SH-SY5Y (cell line): ENCODE results near the gene FKBP6.
"Not testable (repeated sequence)": the region's sequence is repeated elsewhere in the genome, so short reads cannot be mapped to it uniquely, and the experiment has no call there.

Source experiments
- GATA2 ChIP-seq: IDR thresholded peaks from 2 replicates; pipeline ENCODE4 v1.6.1; 2011; ENCODE audit warnings: mild to moderate bottlenecking, low read depth, low read length
- GATA3 ChIP-seq: IDR thresholded peaks from 2 replicates; pipeline ENCODE4 v1.6.1; 2011; ENCODE audit warnings: low read depth, mild to moderate bottlenecking, low read length, moderate library complexity

FKBP6 gene

GRCh38 chr7:73327922-73328321 lies at the start of gene FKBP6, which contains the start of gene TRIM50:
TSS of gene FKBP6 (plus strand) at chr7:73328161. CDS start at chr7:73328429, 268 bp downstream.
TSS of gene TRIM50 (minus strand) at chr7:73328082. CDS start at chr7:73324787, 3,295 bp downstream.
- TF ChIP-seq GATA2, GATA3: not testable (repeated sequence)

GRCh38 chr7:73303546-73303945 lies 24.4 kb upstream of the FKBP6 start:
- TF ChIP-seq GATA3 (no peak), GATA2 (no peak)

GRCh38 chr7:73304071-73304470 lies 23.9 kb upstream of the FKBP6 start:
- TF ChIP-seq GATA2 (no peak), GATA3 (no peak)

- no peak for TF ChIP-seq GATA2
- no peak for TF ChIP-seq GATA3
Observed at GRCh38 chr7:73307436-73307835, 20.5 kb upstream of the FKBP6 start.

- TF ChIP-seq GATA3 (no peak), GATA2 (no peak)
Observed at GRCh38 chr7:73308074-73308664, 19.8 kb upstream of the FKBP6 start.

GRCh38 chr7:73308665-73309214 lies 19.2 kb upstream of the FKBP6 start, which contains the start of gene NSUN5:
TSS of gene NSUN5 (minus strand) at chr7:73308826. CDS start at chr7:73308790, 36 bp downstream.
- TF ChIP-seq GATA2 (no peak), GATA3 (no peak)

- TF ChIP-seq GATA2 (no peak), GATA3 (no peak)
Observed at GRCh38 chr7:73312831-73313520, 15.0 kb upstream of the FKBP6 start.

- no peak for TF ChIP-seq GATA2
- no peak for TF ChIP-seq GATA3
Observed at GRCh38 chr7:73313521-73313906, 14.4 kb upstream of the FKBP6 start.

GRCh38 chr7:73314271-73314670 lies 13.7 kb upstream of the FKBP6 start:
- TF ChIP-seq GATA3 (no peak), GATA2 (no peak)

- TF ChIP-seq GATA2 (no peak), GATA3 (no peak)
Observed at GRCh38 chr7:73316521-73316920, 11.4 kb upstream of the FKBP6 start.

- TF ChIP-seq GATA3 (no peak), GATA2 (no peak)
Observed at GRCh38 chr7:73328696-73329095, 735 bp downstream of the FKBP6 start.

GRCh38 chr7:73329861-73330581 lies 2.1 kb downstream of the FKBP6 start:
- TF ChIP-seq GATA2 (no peak), GATA3 (no peak)

GRCh38 chr7:73330772-73331171 lies 2.8 kb downstream of the FKBP6 start:
- TF ChIP-seq GATA3 (no peak), GATA2 (no peak)

GRCh38 chr7:73332447-73332846 lies 4.5 kb downstream of the FKBP6 start:
- TF ChIP-seq GATA2 (no peak), GATA3 (no peak)

- no peak for TF ChIP-seq GATA2
- no peak for TF ChIP-seq GATA3
Observed at GRCh38 chr7:73338321-73338720, 10.4 kb downstream of the FKBP6 start.
